ENCODE measurements around the gene GRIA4.

DNA sequence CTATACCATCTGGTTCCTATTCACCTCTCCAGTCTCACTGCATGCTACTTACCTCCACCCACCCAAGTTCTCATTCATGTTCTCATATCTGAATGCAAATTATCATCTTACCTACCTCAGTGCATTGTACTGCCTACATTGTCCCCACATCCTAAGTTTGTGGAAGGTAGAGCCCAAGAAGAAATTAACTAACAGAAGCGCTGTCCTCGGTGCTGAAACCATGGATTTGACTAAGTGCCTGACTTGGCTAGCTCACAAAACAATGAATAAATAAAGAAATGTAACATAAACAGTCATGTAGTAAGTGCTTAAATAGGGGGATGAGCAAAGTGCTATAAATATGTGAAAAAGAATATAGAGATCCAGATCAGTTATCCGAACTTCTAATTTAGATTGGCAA is 63.2 kb downstream of the GRIA4 start:
- TF ChIP-seq, protein P1, sequence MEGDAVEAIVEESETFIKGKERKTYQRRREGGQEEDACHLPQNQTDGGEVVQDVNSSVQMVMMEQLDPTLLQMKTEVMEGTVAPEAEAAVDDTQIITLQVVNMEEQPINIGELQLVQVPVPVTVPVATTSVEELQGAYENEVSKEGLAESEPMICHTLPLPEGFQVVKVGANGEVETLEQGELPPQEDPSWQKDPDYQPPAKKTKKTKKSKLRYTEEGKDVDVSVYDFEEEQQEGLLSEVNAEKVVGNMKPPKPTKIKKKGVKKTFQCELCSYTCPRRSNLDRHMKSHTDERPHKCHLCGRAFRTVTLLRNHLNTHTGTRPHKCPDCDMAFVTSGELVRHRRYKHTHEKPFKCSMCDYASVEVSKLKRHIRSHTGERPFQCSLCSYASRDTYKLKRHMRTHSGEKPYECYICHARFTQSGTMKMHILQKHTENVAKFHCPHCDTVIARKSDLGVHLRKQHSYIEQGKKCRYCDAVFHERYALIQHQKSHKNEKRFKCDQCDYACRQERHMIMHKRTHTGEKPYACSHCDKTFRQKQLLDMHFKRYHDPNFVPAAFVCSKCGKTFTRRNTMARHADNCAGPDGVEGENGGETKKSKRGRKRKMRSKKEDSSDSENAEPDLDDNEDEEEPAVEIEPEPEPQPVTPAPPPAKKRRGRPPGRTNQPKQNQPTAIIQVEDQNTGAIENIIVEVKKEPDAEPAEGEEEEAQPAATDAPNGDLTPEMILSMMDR (conservative IDR thresholded peaks at IDR 0.05 in 1 of 2, IDR thresholded peaks at IDR 0.05 in 1 of 2; ENCODE audit: low read depth in 1 of 2, low read length in 2 of 2), result no peak
- no peak for TF ChIP-seq EZH2 (IDR thresholded peaks at IDR 0.05; ENCODE audit: low read length, missing control alignments)

All from fibroblast of lung (primary cell).